NCI-H1092 treated with DMSO at 0.1 percent for 48 hours (cell line): ENCODE data around the gene TYSND1.
"Not testable (repeated sequence)": the region's sequence is repeated elsewhere in the genome, so short reads cannot be mapped to it uniquely, and the experiment has no call there.

Experiments
- DNase-seq: peaks from one replicate; lab custom pipeline; 2025; lab: John Stamatoyannopoulos, UW

The TYSND1 gene

DNA sequence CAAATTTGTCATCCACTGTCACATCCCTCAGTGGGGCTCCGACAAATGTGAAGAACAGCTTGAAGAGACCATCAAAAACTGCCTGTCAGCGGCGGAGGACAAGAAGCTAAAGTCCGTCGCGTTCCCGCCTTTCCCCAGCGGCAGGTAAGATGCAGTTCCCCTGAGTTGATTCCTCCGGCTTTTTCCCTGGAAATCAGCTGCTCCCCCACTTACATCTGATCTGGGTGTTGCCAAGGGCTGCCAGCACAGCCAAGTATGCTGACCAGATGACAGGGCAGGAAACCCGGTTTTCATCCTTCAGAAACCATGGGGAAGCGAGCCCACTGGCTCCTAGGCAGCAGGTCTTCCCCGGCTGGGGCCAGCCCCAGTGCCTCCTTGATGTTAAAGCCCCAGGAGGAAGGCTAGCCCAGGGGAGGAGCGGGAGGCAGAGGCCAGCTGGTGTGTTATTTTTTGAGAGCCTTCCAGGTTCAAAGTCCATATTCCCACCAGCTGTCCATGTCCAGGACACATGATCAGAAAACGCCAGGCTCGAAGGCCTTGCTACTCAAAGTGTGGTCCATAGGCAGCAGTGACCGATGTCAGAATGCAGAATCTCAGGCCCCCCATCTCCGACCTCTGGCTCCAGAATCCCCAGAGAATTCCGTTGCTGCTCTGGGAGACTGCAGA, 37.3 kb downstream of the TYSND1 start:
- no peak for DNase-seq

DNA sequence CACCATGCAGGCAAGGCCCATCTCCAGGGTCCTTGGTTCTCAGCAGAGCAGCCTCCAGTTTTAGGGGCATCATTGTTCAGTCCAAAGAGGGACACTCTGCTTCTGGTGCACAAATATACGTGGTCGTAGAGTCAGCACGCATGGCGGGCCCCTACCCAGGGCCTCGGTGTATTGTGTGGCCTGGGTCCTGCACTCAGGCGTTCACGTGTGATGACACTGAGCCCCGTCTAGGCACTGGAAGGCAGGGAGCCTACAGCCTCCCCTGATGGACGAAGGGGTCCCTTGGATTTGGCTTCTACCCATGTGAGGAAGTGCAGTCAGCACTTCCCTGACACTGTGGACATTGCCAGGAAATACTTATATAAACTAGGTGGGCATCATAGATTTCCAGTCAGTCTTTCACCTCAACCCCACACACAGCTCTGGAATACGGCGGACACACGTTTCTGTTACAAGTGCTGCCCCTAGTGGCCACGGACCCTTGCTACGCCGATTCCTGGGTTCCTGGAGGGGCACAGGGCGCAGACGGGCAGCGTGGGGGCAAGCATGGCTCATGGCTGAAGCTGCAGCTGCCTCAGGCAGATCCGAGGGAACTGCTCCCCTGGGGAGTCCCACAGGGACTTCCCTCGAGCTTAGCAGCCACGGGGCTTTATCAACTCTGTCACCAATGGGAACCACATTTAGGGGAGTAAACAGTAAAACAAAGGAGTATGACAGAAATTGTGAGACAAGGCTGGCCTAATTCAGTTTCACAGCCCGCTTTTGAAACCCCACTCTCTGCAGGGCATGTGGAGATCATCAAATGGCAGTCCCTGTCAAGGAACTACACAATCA, 39.3 kb downstream of the TYSND1 start:
- DNase-seq, result no peak

DNA sequence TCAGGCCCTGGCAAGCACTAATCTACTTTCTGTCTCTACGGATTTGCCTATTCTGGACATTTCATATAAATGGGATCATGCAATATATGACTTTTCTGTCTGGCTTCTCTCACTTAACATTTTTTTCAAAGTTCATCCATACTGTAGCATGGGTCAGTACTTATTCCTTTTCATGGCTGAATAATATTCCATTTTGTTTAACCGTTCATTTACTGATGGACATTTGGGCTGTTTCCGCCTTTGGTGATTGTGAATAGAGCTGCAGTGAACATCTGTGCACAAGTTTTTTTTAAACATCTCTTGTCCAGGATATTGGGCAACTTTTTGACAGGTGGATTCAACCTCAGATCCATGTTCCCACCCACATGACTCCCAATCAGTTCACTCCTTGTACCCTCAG, 44.8 kb downstream of the TYSND1 start:
- no peak for DNase-seq

DNA sequence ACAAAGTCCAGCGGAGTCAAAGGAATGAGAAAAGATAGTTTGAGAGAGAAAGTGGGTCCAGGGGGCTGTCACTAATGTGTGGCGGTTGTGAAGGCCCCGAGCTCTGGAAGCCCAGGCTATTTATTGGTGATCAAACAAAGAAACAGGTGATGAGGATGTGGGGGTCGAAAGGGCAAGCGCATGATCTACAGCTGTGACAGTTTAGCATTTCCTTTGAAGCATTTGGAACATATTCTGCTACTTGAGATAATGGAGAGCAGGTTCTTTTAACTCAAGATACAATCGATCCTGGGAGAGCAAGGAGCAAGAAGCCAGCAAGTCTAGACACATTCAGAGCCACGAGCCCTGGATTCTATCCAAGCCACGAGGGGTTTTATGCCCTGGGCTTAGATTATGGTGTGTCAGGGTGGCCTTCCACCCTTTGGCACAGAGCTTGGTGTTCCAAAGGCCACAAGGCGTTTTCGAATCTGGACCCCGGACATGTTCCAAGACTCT, 45.4 kb downstream of the TYSND1 start:
- not testable (repeated sequence) for DNase-seq

DNA sequence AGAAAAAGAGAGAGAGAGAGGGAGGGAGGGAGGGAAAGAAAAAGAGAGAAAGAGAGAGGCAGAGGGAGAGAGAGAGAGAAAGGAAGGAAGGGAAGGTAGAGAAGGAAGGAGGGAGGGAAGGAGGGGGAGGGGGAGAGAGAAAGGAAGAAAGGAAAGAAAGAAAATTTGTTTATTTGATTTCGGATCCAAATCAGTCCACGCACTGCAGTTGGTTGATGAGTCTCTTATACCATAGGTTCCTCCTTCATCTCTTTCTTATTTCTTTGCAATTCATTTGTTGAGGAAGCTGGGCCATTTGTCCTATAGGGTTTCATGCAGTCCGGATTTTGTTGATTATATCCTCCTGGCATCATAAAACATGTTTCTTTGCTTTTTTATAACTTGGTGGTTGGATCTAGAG, 48.2 kb downstream of the TYSND1 start:
- DNase-seq, result no peak

DNA sequence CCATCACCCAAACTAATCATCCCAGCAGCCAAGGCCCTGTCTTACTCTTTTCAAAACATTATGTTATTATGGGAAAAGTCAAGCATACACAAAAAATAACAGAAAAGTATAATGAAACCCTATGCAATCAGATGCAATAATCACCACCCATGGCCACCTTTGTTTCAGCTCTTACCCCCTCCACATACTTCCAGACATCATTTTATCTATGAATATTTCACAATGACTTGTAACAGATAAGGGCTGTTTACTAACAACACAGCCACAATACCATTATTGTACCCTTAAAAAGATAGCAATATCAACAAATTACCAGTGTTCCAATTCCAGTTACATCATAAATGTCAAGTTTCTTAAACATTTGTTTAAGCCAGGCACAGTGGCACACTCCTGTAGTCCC, 49.0 kb downstream of the TYSND1 start:
- DNase-seq, result no peak

DNA sequence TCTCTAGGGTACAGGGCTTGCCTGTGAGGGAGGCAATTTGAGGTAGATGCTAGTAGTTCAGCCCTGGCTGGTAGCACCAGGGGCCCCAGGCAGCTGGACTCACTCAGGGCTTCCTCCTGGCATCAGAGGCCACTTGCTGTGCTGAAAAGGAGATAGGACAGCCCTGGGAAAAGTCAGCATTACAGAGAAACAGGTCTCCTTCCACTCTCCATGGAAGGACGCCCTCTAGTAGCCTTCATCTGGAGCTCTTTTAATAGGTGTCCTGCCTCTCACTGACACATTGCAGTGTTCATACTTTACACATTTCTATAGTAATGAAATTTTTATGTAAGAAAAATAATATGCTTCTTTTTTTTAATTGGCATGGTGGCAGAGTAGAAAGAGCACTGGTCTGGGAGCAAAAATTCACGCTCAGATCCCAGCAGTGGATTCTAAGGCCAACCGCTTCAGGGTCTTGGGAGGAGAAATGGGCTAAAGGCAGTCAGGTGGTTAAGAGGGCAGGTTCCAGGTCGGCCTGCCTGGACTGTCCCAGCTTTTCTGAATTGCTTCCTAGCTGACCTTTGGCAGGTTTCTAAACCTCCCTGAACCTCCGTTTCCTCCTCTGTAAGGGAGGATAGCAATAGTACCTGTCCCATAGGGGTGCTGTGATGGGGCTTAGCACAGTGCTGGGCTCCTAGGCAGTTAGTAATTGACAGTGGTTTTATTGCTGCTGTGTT, 49.6 kb downstream of the TYSND1 start:
- DNase-seq, result no peak

DNA sequence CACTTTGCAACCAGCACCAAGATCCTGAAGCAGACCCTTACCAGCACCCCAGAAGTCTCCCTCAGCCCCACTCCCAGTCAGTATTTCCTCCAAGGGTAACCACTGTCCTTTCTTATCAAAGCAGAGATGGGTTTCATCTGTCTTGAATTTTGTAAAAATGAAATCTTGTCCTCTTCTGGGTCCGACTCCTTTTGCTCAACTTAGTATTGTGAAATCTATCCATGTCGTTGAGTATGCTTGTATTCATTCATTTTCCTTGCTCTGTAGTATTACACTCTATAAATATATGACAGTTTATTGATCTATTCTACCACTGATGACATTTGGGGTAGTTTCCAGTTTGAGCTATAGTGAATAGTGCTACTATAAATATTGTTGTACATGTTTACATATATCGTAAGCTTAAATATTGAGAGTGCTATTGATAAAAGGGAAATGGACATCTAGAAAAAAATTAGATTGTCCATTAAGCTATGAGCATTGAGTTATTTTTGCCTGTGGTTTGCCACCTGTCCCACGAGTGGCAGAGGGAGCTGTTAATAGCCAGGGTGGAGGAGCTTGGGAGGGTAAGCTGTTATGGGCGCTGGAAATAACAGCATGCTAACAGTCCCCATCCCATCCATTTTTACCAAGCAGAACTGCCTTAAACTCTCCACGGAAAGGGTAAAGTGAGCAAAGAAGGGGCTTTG, 50.3 kb downstream of the TYSND1 start:
- no peak for DNase-seq

DNA sequence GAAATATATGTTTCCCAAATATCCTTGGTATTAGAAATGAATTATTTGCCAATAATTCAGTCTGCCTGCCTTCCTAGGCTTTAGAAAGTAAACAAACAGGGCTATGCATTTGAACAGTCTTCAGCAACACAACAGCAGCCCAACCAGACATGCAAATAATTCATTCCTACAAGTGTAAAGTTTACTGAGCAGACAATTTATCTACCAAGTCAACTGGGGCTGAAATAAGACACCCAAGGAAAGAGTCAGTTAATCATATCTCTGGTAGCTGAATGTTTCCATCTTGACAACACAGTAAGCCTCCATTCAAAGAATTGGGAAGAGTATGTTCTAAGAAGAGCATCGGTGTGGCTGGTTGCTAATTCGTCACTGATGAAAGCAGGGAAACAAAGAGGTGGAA, 52.2 kb downstream of the TYSND1 start:
- no peak for DNase-seq

DNA sequence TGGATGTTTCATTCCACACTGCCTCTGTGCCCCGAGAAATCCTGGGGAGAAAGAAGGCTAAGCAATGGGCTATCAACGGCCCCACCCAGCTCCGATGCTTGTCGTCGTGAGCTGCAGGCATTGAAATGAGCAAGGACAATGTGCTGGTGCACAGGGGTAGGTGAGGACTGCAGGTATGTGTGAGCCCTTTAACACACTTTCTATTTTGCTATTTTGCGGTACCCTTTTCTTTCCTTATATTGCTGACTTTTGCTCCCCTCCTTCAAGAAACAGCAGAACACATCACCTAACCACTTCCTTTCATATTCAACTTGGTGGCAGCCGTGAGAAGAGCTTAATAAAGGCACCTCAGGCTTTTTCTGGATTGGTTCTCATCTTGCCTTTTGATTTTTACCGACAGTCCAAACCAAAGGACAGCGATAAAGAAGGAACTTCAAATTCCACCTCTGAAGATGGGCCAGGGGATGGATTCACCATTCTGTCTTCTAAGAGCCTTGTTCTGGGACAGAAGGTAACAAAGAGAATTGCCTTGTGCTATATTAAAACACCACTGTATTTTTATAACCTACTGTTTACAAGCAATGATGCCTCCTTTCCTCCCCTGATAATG, 53.1 kb downstream of the TYSND1 start:
- DNase-seq, result no peak

DNA sequence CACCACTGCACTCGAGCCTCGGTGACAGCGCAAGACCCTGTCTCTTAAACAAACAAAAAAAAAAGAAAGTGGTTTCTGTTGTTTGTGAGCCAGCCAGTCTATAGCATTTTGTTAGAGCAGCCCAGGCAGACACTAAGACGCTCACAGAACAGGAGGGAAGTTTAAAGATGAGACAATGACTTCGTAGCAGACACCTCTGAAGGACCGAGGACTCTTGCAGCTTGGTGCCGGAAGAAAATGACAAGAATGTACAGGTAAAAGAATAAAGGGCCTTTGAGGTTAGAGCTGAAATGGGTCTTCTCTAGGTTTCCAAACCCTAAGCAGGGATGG, 54.1 kb downstream of the TYSND1 start:
- DNase-seq, result no peak

DNA sequence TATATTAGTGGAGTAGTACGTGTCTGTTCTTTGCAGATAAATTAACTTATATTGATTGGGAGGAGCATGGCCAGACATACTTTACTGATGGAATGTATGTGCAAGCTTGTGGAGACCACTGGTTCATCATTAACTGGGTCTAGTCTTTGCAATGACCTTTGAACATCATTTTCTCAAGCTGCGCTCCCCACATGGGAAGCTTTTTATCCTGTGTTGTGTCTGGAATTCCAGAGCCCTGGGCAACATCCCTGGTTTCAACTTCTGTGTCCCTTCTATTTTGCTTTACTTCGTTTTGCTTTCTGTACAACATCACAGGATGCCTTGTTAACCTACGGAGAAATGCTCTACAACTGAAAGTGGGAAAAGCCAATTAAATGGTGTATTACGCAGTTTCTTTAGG, 55.5 kb downstream of the TYSND1 start:
- DNase-seq, result no peak

DNA sequence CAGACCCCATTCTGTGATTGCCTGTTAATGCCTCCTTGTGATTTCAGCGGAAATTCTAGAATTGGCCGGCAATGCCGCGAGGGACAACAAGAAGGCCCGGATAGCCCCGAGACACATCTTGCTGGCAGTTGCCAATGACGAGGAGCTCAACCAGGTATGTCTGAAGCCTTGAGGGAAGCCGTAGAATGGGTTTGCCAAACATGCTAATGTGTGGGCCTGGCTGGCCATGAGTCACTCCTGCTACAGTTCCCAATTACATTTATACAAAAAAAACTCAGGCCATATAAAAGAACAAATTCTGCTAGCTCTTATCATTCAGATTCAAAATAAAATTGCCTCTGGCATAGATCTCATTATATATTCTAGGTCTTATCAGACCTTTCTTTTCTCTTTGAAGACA, 56.5 kb downstream of the TYSND1 start:
- DNase-seq, result no peak

DNA sequence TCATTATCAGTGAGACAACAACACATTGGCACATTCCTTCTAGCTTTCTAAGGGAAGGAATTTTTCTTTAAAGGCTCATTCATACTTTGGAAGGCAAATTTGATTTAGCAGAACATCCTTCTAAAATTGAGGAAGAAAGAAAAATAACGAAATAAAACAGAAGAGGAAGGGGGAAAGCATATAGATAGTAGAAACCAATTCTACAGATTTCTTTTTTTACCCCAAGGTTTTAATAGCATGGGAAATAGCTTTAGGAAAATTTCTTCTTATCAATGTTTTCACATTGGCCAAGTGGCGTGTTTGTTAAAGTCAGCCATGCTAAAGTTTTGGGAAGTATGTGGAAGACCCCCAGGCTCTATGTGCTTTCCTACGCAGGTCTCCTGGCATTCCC, 58.2 kb downstream of the TYSND1 start:
- no peak for DNase-seq
